Measurements from ENCODE around the gene ZFAND6. TPM values are rescaled to one million over a fixed set of nuclear protein-coding genes. Genes with fewer than 3 reads are reported as not detected.

ZFAND6 gene
- total and polyA plus RNA-seq, 8 donors = 71.0 to 137 (median 117) TPM

DNA sequence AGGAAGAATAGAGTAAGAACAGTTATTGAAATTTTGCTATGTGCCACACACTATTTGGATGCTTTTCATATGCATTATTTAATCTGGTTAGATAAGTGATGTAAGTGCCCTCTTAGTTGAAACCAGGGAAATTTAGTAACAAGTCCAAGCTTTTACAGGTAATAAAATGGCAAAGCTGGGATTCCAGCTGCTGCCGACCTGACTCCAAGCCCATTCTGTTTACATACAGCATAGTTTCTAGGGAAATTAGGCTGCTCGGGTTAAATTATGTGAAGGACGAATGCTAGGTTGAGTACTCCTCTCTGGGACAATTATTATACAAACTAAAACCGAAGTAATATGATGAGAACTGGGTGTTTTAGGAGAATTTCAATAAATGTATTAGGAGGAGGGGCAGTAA lies 54.6 kb downstream of the ZFAND6 start:
- no peak overlapping the region for H3K27ac ChIP-seq
- no peaks in the 10 kb centered on the region for H3K36me3 ChIP-seq
- DNase-seq = no peak
- H3K27me3 ChIP-seq = no peaks in the 10 kb centered on the region
- no peaks in the 10 kb centered on the region for H3K9me3 ChIP-seq
- peak; percentile 40 for ATAC-seq
- no peak overlapping the region for H3K4me3 ChIP-seq
- intact Hi-C loops (cut with DNase I) = no loop called here
- H3K4me1 ChIP-seq = peaks cover 0 to 11% of the 10 kb centered on the region in 2 donors
- TF ChIP-seq, protein P1, sequence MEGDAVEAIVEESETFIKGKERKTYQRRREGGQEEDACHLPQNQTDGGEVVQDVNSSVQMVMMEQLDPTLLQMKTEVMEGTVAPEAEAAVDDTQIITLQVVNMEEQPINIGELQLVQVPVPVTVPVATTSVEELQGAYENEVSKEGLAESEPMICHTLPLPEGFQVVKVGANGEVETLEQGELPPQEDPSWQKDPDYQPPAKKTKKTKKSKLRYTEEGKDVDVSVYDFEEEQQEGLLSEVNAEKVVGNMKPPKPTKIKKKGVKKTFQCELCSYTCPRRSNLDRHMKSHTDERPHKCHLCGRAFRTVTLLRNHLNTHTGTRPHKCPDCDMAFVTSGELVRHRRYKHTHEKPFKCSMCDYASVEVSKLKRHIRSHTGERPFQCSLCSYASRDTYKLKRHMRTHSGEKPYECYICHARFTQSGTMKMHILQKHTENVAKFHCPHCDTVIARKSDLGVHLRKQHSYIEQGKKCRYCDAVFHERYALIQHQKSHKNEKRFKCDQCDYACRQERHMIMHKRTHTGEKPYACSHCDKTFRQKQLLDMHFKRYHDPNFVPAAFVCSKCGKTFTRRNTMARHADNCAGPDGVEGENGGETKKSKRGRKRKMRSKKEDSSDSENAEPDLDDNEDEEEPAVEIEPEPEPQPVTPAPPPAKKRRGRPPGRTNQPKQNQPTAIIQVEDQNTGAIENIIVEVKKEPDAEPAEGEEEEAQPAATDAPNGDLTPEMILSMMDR (IDR thresholded peaks at IDR 0.05) = no peak

DNA sequence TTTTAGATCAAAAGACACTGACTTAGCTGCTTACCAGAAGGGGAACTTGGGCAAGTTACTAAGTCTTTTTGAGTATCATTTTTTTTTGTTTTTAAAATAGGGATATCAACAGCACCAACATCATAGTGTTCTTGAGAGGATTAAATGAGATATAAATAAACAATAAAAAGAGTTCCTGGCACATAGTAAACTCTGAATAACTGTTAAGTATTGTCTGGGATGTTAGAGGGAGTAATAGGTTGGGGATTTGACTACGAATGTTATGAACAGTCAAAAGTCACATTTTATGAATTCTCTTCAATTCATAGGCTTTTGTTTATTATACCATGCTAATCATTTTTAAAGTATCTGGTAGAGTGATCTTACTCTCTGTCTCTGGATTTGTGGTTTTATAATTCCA lies 55.5 kb downstream of the ZFAND6 start:
- TF ChIP-seq, protein P1 (IDR thresholded peaks at IDR 0.05) = no peak
- peaks cover 0 to 11% of the 10 kb centered on the region in 2 donors for H3K4me1 ChIP-seq
- no peaks in the 10 kb centered on the region for H3K36me3 ChIP-seq
- H3K9me3 ChIP-seq = no peaks in the 10 kb centered on the region
- H3K27me3 ChIP-seq = no peaks in the 10 kb centered on the region
- DNase-seq (no peak), ATAC-seq (no peak)
- intact Hi-C loops (cut with DNase I) = no loop called here
- no peak overlapping the region for H3K4me3 ChIP-seq
- no peak overlapping the region for H3K27ac ChIP-seq

GRCh38 chr15:80118956-80119355 lies 59.5 kb downstream of the ZFAND6 start:
- peaks cover 0 to 11% of the 10 kb centered on the region in 2 donors for H3K4me1 ChIP-seq
- peaks cover 0 to 21% of the 10 kb centered on the region in 2 donors for H3K36me3 ChIP-seq
- H3K27me3 ChIP-seq = no peaks in the 10 kb centered on the region
- DNase-seq (no peak), ATAC-seq (no peak)
- intact Hi-C loops (cut with DNase I) = no loop called here
- H3K9me3 ChIP-seq = no peaks in the 10 kb centered on the region
- H3K27ac ChIP-seq = no peak overlapping the region
- H3K4me3 ChIP-seq = no peak overlapping the region
- TF ChIP-seq, protein P1 (IDR thresholded peaks at IDR 0.05) = no peak

DNA sequence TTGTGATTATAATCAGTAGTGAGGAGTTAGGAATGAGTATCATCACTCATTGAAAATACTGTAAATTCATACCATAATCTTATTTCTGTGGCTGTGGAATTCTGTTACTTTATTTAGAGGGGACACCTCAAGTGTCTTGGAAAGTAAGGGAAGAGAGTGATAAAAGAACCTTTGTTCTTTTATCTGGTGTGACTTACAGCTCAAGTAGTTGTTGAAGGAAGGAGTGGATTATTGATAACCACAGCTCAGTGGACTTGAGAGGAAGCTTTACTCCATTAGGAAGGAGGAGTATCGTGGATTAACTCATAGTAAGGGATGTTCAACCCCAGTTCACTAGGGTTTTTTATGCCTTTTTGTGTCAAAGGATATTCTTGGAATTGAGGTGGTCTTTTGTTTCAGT lies 61.2 kb downstream of the ZFAND6 start:
- intact Hi-C loops (cut with DNase I) = no loop called here
- H3K4me3 ChIP-seq = no peak overlapping the region
- no peaks in the 10 kb centered on the region for H3K27me3 ChIP-seq
- peaks cover 0 to 25% of the 10 kb centered on the region in 2 donors for H3K36me3 ChIP-seq
- H3K4me1 ChIP-seq = no peaks in the 10 kb centered on the region
- TF ChIP-seq, protein P1 (IDR thresholded peaks at IDR 0.05) = no peak
- ATAC-seq = no peak
- DNase-seq = no peak
- H3K27ac ChIP-seq = no peak overlapping the region
- H3K9me3 ChIP-seq = no peaks in the 10 kb centered on the region

- Histone ChIP-seq H3K36me3 (peaks cover 0 to 28% of the 10 kb centered on the region in 2 donors), H3K27ac (no peak overlapping the region), H3K4me3 (no peak overlapping the region), H3K9me3 (no peaks in the 10 kb centered on the region), H3K4me1 (no peaks in the 10 kb centered on the region), H3K27me3 (no peaks in the 10 kb centered on the region)
- DNase-seq (no peak), ATAC-seq (no peak)
- intact Hi-C loops (cut with DNase I) = no loop called here
- TF ChIP-seq, protein P1 (IDR thresholded peaks at IDR 0.05) = no peak
These were observed 62.1 kb downstream of the ZFAND6 start for GRCh38 chr15:80121546-80121945.

Measured in left lung (tissue), 10 donors.